IPS-NIHi11 (cell line): ENCODE measurements around the gene SEC23A.
"Not testable (repeated sequence)": the region's sequence is repeated elsewhere in the genome, so short reads cannot be mapped to it uniquely, and the experiment has no call there.

Experiments used
- DNase-seq: peaks from one replicate; pipeline ENCODE4 v3.0.0; 2012; ENCODE audit warnings: mixed read lengths, low spot score

The SEC23A gene

GRCh38 chr14:39030209-39030608 lies 72.8 kb downstream of the SEC23A start:
- no peak for DNase-seq

DNA sequence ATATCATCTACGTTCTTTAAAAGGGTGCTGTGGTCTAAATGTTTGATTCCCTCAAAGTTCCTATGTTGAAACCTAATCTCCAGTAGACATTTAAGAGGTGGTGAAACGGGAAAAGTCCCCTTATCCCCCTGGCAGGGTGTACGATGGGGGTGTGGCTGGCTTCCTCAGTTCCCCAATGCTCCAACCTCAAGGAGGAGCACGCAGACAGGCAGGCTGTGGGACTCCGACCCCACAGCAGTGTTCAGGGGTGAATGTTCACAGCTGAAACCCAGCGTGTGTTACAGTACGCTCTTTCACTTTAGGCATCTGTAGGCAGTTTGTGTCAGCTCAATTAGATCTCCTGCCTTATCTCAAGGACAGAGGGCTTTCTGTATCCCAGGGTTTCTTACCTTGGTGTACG lies 73.2 kb downstream of the SEC23A start:
- DNase-seq, result no peak

- DNase-seq, result no peak
These were observed 74.4 kb downstream of the SEC23A start for GRCh38 chr14:39028620-39029019.

GRCh38 chr14:39025810-39026627 lies 77.0 kb downstream of the SEC23A start:
- DNase-seq, result no peak

- no peak for DNase-seq
These were observed 77.7 kb downstream of the SEC23A start for GRCh38 chr14:39025250-39025809.

DNA sequence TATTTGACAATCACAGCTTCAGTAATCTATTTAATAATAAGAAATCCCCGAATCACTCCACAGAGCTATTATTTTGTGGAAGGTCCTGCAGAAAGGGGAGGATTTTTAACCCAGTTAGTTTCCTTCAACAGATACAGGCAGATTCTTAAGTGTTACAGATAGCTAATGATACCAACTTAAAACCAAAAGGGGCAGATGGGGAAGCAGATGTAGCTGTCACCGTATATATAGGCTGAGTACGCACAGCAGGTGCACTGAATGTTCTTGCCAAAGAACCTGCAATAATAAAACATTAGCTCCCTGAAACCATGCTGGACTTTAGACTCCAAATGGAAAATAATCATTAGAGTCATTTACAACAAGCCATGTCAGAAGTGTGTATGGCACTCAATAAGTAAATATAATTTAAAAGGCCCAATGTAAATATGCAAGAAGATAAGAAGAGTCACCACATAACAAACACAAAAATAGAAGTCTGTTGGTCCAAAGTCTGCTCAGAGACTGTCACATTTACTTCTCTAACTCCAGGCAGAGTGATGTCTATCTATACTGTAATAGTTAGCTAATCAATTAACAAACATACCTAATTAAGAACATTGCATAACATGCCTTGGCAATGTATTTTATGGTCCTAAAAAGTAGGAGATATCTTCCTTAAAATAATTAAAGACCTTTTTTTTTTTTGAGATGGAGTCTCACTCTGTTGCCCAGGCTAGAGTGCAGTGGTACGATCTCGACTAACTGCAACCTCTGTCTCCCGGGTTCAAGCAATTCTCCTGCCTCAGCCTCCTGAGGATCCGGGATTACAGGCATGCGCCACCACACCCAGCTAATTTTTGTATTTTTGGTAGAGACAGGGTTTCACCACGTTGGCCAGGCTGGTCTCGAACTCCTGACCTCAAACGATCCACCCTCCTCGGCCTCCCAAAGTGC lies 78.8 kb downstream of the SEC23A start:
- no peak for DNase-seq

- not testable (repeated sequence) for DNase-seq
These were observed 85.7 kb downstream of the SEC23A start for GRCh38 chr14:39017096-39018016.

DNA sequence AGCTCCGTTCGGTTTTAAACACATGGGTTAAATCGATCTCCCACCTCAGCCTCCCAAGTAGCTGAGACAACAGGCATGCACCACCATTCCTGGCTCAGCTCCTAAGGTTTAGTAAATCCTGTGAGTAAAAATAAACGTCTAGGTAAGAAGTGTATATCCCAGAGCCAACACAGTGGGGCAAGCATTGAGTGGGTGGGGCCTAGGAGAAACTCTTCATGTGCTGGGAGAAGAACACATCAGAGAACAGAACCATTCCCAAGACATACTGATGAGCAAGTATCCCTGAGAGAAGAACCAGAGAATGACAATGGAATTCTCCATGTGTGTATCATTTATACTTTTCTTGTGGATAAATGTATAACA lies 86.3 kb downstream of the SEC23A start:
- peak; percentile 8 for DNase-seq

- no peak for DNase-seq
These were observed 87.0 kb downstream of the SEC23A start for GRCh38 chr14:39015964-39016577.

DNA sequence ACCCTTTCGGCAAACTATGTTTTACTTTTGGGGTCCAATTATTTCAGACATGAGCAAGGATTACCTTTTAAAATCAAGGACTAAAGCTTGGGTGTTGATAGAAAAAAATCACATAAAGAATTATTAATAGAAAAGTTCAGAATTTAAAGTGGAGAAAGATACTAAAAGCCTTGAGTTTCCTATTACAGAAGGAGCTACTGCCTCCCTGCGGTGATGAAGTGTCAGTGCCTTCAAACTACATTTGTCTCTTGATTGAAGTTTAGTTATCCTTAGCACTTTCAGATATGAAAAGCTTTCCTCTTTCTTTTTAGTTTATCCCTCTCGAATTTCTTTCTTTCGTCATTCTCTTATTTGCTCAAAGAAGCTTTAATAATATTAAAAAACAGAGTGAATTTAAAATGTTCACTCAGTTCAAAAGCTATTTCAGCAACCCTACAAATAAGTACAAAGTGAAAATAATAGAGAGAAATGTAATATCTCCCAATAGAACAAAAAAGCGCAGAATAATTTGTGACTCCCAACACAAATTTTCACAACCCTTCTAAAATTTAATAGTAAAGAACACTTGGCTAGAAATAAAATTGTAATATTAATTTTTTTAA lies 87.6 kb downstream of the SEC23A start:
- peak; percentile 40 for DNase-seq

DNA sequence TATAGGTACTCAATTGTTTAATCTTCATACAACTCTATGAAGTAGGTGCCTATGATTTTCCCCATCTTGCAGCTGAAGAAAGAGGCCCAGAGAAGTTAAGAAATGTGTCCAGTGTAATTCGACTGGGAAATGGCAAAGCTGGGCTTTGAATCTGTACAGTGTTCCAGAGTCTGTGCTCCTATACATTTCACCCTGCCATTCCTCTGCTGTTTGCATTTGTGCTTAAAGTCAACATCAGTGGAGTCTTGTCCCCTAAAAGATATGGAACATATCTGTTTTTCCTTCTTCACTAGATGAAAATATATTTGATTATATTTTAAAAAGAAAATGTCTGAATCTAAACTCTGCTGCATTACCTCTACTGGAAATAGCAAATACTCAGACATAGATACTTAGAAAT lies 88.6 kb downstream of the SEC23A start:
- no peak for DNase-seq

GRCh38 chr14:39008965-39009364 lies 94.1 kb downstream of the SEC23A start:
- not testable (repeated sequence) for DNase-seq

- no peak for DNase-seq
These were observed 96.2 kb downstream of the SEC23A start for GRCh38 chr14:39006721-39007410.

DNA sequence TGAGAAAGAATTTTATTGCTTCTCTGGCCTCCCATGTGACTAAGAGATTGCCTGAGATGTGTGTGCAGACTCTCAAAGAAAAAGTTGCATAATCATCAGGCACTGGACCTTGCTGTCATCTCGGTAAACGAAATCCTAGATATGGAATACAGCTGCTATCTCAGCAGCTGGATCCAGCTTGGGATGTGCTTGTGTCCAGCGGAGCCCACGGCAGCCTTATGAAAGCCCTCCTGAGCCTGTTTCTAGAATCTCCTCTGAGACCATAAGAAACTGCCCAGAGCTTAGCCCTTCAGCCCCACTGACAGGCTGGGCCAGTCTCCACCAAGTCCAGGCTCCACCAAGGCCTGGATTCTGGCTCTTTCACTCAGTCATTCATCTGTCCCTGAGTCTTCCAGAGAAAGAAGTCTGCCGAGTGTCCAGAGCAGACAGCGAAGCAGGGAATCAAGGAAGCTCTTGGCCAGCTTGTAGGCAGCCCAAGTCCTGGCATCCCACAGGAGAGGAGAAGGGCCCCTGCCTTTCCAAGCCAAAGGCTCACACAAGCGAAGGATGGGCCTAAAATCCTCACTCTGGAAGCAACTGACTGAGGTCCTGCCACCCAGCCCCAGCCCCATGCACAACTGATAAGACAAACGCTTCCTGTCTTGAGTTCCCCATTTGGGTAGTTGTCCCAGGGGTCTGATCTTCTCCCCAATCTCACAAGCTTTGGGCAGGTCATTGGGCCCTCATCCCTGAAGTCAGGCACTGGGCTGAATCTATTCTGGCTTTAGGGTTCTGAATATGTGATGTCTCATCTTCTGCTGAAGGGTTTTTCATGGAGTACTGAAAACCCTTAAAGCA lies 97.8 kb downstream of the SEC23A start:
- DNase-seq, result no peak

DNA sequence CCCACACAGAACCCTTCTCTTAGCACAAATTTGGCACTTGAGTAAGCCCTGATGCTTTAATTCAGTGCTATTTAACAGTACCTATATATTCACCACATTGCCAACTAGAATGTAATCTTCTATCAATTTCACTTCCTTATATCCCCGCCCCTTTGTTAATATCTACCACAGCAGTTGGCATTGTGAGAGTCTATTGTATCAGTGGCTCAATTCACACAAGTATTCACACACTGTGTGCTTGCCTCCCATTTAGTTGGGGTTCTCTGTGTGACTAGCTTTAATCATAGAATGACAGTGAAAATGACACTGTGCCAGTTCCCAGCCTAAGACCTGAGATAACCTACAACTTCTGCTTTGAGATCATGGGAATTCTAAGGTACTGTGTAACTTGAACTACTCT lies 103.1 kb downstream of the SEC23A start:
- DNase-seq, result no peak

GRCh38 chr14:38994731-38995130 lies 108.3 kb downstream of the SEC23A start:
- DNase-seq, result no peak

DNA sequence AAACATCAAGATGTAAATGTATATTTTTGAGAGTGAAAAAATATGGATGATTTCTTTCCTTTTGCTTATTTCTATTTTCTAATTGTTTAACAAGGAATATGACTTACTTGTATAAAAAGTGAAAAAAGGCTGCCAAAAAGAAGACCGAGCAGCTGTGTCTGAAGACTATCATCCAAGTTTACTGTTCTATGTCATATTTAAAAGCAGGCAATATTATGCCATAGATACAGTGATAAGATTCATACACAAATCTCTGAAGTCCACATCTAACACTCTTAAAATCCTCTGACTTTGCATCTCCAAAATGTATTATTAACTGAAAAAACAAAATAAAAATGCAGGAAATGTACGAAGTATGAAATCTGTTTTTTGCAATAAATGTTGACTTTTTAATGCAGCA lies 109.1 kb downstream of the SEC23A start:
- no peak for DNase-seq

GRCh38 chr14:38992067-38992844 lies 110.8 kb downstream of the SEC23A start:
- no peak for DNase-seq
